ENCODE measurements around the gene ASB10.

GRCh38 chr7:151197932-151198331, 10.9 kb upstream of the ASB10 start:
- no peak for TF ChIP-seq CTCF (IDR thresholded peaks at IDR 0.05)
- TF ChIP-seq POLR2A (IDR thresholded peaks at IDR 0.05): no peak
